ENCODE results near the gene MICAL2.

MICAL2 gene

DNA sequence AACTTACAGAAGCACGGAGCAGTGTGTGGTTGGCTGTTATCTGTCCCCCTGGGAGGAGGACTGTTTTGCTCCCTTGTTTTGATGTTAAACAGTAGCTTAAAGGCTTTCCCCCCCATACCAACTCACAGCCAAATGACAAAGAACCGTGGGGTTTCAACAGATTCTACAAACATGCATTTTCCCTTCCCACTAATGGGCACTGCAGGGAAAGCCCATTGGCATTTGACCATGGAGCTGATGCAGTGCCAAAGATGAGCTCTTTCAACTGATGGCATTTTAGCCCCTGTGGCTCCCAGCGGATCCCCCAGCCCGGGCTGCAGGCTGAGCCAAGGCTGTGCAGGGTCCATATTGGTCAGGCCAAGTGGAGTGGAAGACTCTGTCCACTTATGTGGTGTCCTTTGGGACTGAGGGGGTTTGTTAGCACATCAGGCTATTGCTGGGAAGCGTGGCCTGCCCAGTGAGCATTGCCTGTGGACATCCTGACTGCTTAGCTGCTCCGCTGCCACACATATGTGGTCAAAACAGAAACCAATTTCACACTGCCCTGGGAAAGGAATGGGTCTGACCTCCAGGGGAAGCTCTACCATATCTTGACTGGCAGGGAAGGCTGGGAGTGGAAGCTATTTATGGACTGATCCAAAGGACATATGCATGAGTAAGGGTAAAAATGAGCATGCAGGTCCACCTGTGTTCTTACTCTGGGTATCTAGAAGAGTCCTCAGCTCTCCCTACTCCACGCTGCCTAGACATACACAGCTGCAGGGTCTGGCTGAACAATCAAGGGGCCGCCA, 150.5 kb downstream of the MICAL2 start:
- DNase-seq, result no peak

DNA sequence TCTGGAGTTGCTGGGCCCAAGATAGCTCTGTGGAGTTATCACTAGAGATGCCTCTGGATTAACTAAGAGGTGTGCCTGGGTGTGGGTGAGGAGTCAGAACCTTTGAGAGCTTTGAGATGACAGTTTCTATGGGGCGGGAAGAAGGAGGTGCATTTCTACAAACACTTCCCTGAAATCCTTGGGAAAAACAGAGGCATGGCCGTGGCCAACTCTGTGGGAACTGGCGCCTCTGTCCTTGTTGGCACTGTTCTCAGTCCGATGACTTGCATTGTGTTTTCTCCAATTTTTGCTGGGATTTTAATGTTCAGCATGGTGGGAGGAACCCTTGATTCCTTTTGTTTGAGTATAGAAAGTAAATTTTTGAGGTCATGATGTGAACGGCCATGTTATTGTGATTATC, 151.2 kb downstream of the MICAL2 start:
- DNase-seq, result no peak

DNA sequence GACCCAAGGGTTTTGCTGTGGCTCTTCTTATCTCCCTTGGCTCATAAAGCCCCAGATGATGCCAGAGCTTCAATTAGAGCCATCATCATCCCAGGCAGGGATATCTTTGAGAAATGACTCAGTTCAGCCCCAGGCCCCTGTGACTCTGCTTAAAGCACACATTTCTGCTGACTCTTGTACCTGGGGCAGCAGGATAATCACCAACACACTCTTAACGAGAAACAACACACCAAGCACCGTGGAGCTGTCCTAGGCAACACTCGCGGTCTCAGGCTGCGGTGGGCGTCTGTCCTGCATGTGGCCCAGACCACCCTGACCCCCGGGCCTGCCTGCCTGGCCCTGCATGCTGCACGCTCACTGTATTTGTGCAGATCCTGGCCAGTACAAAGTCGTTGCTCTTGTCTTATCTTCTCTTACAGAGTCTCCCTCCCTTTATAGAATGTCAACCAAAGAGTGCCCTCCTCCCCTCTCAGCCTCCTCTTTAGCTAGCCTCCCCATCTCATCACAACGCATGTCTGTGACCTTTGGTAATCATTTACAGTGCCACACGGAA, 152.8 kb downstream of the MICAL2 start:
- no peak for DNase-seq

DNA sequence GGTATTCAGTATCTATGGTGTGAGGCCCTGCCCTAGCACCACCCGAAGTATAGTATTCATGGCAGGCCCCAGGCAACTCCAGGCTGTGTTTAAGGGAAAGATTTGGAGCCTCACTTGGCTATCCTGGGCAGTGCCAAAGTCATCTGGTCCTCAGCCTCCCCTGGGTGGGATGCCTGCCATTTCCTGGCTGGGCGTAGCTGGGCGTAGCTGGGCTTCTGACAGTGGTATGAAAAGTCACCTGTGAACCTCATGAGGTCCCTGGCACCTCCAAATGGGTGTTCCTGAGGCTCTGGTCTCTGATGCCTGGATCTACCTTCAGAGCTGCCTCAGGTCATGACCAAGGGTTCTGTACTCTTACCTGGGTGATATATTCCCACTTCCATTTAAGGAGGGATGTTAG, 154.0 kb downstream of the MICAL2 start:
- DNase-seq, result no peak

DNA sequence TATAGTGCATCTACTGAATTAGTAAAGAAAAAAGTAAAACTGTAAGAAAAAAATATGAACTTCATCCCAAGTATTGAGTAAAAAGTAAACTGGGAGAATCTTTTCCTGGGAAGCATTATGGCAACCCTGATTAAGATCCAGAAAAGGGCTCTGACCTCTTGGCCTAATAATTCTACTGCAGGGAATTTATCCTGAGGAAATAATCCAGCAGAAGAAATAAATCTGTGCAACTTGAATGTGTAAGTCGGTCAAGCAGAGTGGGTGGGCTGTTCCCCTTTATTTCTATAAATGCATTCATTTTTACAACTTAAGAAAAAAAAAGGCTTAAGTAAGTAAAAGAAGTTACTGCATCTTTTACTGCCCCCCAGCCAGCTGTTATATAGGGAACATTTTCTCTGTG, 155.7 kb downstream of the MICAL2 start:
- no peak for DNase-seq

DNA sequence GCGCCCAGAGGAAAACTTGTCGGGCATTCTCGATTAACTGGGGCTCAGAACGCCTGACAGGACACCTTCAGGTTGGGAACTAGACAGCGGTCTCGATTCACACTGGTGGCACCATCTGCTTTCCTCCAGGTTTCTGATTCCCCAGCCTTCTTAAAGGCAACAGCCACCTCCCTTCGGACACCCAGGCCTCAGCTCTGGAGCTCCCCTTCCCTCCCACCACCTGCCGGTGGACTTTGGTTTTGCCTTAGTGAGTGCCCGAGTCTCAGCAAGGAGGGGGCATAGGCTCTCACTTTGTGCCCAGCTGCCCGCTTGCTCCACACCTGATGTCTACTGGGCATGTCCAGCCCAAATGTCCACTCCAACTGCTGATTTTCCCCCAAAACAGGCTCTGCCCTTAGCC, 156.6 kb downstream of the MICAL2 start:
- DNase-seq, result no peak

DNA sequence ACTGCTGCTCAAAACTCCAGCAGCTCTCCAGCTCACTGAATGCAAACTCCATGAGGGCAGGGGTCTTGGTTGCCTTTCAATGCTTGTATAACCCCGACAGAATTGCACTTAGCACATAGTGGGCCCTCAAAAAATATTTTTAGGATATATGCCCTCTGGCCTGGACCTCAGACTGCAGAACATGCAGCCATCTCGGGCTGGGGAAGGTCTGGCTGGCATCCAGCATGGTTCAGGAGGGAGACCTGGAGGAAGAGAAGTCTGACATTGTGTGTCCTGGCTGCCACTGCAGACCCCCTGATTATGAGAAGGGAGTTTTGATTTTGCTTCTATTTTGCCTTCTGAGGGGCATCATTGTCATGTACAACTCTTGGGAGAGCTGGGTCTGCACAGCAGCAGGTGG, 157.5 kb downstream of the MICAL2 start:
- no peak for DNase-seq

DNA sequence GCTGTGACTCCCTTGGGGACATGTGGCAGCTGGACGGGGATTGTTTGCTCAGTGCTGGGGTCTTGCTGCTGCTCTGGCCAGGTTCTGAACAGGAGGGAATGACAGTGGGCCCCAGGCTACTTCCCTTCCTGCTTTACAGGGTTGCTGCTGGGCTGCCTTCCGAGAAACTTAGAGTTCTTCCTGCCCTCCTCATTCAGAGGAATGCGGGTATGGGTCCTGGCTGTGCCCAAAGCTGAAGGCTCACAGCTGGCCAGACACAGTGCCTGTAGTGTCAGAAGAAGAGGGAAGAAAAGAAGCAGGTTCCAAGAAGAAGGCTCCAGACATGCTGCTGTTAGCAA, 158.7 kb downstream of the MICAL2 start:
- no peak for DNase-seq

DNA sequence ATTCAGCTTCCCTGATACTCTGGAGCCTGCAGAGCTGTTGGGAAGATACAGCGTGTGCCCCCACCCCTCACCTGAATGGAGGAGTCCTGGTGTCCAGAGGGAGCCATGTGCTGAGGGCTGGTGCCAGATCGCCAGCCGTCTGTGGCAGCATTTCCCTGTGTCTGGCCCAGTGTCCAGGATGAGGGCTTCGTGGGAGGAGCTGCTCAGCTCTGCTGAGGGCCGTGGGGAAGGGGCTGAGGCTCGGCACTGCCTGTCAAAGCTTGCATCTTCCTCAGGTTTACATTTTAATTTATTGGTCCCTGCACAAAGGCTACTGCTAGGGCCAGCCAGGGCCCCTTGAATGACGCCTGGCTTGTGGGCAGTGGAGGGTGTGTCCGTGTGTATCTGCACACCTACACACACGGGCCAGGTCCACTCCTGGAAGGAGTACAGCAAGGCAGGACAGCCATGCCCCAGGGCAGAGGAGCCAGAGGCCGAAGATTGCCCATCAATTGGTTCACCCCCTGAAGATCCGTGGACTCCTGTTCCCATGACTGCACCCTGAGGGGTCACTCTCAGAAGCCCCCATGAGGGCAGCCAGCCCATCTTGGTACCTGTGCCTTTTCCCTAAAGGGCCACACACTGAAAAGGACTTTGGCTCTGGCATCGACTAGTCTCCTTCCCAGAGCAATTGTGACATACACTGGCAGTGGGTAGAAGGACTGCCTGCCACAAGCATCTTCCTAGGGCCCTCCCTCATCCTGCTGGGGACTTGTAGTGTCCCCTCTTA, 159.2 kb downstream of the MICAL2 start:
- no peak for DNase-seq

DNA sequence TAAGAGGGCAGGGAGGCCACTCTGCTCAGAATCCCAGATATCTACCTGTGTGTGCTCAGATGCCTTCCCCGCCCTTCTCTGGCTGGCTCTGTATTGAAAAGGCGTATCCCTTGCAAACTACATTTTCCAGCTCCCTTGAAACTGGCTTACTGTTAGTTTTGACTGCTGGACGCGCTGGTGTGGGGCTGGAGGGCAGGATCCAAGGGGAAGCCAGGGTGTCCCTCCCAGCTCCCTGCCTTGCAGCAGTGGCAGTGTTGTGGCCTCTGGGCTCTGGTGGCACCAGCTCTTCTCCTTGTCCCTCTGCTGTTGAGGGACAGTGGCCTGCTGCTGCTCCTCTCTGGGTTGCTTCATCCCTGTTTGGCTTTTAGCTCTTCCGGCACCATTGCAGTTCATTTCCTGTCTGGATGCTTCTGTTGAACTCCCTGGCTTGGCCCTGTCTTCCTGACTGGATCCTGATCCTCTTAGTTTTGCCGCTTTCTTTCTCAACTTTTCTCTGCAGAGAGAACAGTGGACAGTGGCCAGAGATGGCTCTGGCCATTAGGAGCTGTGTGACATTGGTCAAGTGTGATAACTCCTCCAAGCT, 159.9 kb downstream of the MICAL2 start:
- DNase-seq, result no peak

DNA sequence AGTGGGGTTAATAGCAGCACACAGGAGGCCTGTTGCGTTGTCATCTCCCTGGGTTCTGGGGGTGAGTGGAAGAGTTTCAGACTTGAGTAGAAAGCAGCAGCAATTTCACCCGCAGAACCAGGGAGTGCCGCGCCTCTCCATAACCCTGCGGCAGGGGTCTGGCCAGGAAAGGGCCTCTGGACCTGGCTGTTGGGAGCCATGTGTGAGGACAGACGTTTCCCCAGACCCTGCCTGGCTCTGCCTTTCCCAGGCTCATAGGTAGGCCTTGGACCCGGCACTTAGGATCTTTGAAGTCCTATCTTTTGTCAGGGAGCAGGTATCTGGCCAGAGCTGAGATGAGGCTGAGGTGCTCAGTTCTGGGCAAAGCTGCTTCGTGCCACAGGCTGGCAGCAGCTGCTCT, 160.4 kb downstream of the MICAL2 start:
- DNase-seq, result no peak

DNA sequence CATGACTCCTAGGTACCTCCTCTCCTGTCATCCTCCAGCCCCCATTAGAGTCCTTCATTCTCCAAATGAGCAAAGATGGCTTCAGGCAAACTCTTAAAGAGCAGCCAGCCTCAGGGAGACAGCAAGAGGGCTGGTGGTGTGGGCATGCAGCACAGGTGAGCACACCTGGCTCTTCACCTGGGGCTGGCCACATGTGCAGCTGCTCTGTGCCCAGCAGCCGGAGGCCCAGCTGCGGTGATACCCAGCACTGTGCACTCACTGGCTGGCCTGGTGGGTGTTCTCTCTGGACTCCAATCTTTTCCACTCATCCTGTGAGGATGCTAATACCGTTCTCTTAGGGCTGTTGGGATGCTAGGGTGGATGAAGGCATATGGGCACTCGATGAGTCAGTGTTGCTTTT, 160.9 kb downstream of the MICAL2 start:
- no peak for DNase-seq

DNA sequence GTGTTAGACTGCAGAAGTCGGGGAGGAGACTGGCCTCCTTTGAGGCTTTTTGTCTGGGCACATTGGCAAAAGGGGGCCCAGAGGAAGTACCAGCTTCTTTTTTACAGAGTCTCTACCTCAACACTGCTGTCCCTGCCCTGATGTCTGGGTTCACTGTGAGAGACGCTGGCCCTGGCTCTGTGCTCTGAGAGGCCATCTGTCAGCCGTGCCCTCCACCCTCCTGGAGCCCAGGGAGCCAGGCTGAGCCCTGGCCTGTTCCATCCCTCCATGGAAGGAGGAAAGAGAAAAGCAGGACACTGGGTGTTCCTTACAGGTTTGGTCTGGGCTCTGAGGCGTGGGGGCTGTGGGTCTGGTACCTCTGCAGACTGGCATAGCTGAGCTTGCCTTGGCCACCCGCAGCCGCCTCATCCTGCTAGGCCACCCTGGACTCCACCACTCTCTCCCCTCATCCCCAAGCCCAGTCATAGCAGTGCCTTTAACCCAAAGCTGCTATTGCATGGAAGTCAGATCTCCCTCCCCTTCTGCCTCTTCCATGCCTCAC, 161.5 kb downstream of the MICAL2 start:
- no peak for DNase-seq

DNA sequence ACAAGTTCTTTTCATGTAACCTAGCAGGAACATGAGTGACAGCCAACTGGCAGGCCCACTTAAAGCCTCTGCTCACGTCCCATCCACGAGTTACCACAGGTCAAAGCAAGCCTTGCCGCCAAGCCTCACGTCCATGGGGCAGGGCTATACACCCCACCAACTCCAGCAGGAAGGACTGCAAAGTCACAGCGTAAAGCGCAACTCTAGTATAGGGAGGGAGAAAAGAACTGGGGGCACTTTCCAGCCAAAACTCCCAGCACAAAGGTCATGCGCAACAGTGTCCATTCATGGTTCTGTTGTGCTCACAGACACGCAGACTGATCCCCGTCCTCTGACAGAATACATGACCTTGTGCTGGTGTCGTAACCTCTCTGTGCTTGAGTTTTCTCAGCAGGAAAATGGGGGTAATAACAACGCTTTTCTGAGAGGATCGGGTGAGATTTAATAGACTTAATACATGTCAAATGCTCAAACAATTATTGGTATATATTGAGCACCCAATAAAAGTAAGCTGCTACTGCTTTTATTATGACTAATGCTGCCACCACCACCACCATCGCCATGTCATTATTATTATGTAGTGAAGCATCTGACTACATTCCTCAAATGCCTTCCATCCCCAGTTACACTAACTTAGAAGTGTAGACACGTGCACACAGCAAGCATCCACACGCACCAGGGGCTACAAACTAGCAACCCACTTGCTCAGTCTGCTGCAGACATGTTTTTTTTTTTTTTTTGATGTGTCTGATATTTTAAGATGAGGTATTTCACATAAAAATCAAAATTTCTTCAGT, 162.6 kb downstream of the MICAL2 start:
- no peak for DNase-seq

DNA sequence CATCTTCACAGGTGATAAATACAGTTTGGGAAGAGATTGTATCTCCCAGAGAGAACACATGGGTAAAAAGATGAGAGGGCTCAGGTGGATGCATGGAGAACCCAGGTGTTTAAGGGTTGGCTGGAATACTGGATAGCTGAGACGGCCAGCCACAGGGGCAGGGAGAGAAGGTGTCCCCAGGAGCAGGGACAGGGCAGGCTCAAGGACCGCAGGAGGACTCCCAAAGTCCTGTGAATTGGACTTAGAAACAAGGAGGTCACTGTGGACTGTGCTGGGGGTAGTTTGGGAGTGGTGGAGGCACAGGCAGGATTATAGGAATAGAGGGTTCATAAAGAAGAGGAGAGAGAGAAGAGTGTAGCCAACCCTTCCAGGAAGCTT, 163.2 kb downstream of the MICAL2 start:
- DNase-seq, result no peak

DNA sequence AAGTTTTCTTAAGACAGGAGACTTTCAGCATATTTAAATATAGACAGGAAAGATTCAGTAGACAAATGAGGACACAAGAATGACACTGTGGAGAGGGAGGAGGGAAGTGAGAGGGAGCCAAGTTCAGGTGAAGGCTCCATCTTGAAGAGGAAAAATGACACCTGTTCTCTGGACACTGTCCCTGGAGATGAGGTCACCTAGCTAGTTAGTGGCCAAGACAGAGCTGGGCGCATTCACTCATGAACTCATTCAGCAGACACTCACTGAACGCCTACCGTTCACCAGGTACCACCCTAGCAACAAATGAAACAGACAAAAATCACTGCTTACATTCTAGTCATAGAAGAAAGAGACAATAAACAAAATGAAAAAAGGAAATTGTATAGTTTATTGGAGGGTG, 163.7 kb downstream of the MICAL2 start:
- no peak for DNase-seq

DNA sequence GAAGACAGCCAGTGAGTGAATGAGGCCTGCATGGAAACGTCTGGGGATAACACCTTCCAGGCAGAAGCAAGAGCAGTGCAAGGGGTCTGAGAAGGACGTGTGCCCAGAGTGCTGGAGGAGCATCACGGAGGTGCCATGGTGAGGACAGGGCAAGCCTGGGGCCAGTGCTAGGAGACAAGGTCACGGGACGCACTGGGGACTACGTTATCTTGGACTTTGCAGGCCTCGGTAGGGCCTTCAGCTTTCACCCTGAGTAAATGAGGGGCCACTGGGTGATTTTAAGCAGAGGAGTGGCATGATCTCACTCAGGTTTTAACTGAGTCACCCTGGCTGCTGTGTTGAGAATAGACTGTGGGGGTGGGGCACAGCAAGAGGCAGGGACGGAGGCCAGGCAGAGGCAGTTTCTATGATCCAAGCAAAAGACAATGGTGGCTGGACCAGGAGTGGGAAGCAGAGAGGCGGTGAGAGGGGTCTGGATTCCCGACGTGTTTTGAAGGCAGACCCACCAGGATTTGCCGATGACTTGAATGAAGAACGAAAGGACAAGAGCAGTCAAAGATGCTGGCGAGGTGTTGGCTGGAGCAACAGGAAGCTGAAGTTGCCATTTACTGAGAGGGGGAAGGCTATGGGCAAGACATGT, 164.3 kb downstream of the MICAL2 start:
- no peak for DNase-seq

DNA sequence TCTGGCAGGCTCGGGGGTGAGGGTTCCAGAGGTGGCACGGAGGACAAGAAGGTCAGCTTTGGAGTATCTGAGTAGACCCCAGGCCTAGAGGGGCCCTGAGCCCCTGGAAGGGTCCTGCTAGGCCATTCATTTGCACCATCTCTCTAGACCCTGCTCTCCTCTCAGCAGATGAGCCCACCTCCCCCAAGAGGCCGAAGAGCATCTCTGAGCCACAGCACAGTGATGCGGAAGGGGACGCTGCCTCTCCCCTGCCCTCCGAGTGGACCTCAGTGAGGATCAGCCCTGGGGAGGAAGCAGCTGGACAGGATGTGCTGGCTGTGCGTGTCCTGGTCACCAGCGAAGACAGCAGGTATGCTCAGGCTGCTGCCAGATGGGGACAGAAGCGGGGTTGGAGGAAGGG, 165.4 kb downstream of the MICAL2 start:
- no peak for DNase-seq

DNA sequence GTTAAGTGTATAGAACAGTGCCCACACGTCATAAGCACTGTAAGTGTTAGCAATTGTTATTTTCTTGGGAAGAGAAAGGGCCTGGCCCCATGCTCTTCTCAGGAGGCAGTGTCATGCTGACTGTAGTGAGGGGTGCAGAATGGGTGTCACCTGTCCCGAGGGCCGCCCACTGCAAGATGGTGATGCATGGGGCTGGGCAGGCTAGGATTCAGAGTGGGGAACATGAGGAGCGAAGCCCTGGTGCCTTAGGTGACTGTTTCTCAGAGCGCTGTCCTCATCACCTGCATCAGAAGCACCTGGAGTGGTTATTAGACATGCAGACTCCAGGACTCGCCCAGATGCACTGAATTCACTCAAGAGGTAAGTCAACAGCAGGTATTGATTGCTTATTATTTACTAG, 166.0 kb downstream of the MICAL2 start:
- DNase-seq, result no peak

DNA sequence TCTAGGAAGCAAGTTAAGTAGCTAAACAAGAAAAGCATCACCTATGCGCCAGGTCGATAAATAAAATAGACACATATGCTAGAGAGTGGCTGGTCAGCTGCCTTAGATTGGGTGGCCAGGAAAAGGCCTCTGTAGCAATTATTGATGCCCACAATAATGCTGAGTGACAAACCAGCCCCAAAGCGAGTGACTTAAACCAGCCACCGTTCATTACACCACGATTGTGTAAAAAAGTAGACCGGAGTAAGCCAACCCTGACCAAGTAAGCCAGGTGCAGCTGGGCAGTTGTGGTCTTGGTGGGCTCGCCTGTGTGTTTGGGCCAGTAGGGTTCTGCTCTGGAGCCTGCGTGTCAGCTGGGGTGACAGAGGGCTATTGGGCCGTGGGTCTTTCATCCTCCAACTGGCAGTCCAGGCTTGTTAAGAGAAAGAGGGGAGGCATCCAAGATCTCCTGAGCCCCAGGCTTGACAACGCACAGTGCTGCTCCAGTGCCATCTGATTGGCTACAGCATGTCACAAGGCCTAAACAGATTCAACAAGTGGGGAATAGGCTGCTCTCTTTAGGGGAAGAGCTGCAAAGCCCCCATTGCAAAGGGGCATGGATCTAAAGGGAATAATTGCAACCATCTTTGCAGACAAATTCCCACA, 166.6 kb downstream of the MICAL2 start:
- DNase-seq, result no peak

DNA sequence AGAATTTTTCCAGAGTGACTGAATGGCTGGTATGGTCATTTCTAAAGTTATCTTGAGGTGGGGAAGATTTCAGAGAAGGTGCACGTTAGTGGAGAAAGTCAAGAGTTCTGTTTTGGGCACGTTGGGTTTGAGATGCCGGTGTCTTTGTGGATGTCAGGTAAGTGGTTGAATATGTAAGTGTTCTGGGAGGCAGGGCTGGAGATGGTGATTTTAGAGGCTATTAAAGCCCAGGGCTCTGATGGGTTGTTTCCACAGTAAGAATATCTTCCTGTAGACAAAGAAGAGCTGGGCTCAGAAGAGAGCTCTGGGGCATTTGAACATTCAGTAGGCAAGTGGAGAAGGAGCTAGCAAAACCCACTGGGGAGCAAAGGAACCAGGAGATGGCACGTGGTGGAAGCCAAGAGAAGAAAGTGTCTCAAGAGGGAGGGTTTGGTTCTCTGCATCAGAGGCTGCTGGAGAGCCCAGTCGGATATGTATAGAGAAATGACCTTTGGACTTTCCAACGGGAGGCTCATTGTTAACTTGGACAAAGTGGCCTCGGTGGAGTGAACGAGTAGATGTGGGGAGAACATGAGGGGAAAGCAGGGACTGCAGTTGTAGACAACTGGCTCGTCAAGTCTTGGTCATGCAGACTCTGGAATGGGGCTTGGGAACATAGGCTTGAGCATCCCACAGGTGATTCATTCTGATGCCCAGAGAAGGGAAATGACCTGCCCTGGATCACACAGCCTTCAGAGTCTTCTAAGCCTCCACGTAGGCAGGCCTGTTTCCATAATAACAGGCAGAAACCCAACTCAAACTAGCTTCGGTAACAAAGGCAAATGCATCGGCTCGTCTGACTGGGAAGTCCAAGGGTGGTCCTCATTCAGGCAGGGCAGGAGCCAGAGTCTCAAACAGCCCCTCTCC, 168.6 kb downstream of the MICAL2 start:
- DNase-seq, result no peak

Measured in stimulated activated CD4-positive, alpha-beta T cell treated with anti-CD3 and anti-CD28 coated beads, Interleukin-4, amount 100 ng/mL, for 1 hour (primary cell).